GM21737 (cell line): ENCODE measurements around the gene UNC13C.
"Not testable (repeated sequence)": the region's sequence is repeated elsewhere in the genome, so short reads cannot be mapped to it uniquely, and the experiment has no call there.

Experiments
- ATAC-seq: cut with Tn5 transposase; IDR thresholded peaks from one replicate; pipeline ENCODE4 v1.9.1; 2021; ENCODE audit warnings: mild to moderate bottlenecking, moderate library complexity; ENCODE audit not compliant: unreplicated experiment

UNC13C gene

GRCh38 chr15:54450288-54450687 lies 472.0 kb downstream of the UNC13C start:
- ATAC-seq: not testable (repeated sequence)

DNA sequence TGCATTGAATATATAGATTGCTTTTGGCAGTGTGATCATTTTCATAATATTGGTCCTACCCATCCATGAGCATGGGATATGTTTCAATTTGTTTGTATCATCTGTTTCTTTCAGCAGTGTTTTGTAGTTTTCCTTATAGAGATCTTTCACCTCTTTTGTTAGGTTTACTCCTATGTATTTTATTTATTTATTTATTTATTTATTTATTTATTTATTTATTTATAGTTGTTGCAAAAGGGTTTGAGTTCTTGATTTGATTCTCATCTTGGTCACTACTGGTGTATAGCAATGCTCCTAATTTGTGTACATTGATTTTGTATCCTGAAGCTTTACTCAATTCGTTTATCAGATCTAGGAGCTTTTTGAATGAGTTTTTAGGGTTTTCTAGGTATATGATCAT lies 478.2 kb downstream of the UNC13C start:
- ATAC-seq: no peak

DNA sequence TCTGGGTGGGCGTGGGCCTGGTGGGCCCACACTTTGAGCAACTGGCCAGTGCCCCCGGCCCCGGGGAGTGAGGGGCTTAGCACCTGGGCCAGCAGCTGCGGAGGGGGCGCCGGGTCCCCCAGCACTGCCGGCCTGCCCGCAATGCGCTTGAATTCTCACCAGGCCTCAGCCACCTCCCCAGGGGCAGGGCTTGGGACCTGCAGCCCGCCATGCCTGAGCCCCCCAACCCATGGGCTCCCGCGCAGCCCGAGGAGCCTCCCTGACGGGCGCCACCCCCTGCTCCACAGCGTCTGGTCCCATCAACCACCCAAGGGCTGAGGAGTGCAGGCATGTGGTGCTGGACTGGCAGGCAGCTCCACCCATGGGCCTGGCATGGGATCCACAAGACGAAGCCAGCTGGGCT lies 484.3 kb downstream of the UNC13C start:
- no peak for ATAC-seq

DNA sequence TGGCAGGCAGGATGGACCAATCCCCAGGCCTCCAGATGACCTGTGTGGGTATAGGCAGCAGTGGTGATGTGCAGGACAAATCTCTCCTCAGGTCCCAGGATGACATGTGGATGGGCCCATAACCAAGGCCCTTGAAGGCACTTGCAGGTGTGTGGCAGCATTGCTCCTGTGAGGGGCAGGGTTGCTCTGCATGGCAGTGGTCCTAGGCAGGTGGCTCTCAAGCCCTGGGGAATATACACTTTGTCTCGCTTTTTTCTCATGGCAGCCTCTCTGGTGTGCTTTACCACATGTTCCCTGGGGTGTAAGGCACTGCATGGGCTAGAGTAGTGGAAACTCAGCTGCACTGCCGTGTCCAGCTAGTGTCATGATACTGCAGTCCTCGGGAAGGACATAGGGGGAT lies 503.6 kb downstream of the UNC13C start:
- ATAC-seq: no peak

GRCh38 chr15:54482251-54482650 lies 504.0 kb downstream of the UNC13C start:
- ATAC-seq: no peak

DNA sequence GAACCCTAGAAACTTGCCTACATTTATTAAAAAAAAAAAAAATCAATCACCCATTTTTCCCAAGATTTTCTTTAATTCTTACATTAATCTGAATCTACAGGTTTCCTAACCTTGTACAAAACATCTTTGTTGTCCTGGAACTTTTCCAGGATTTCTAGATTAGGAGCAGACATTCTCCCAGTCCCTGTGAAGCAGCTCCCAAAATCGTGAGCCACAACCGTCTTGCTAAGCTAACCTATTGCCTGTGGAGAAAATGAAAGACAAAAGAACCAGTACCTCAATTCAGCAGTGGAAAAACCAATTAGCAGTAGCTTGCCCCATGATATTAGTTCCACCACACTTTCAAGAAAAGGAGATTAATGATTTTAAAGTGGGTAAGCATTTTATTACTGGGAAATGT lies 522.1 kb downstream of the UNC13C start:
- no peak for ATAC-seq

DNA sequence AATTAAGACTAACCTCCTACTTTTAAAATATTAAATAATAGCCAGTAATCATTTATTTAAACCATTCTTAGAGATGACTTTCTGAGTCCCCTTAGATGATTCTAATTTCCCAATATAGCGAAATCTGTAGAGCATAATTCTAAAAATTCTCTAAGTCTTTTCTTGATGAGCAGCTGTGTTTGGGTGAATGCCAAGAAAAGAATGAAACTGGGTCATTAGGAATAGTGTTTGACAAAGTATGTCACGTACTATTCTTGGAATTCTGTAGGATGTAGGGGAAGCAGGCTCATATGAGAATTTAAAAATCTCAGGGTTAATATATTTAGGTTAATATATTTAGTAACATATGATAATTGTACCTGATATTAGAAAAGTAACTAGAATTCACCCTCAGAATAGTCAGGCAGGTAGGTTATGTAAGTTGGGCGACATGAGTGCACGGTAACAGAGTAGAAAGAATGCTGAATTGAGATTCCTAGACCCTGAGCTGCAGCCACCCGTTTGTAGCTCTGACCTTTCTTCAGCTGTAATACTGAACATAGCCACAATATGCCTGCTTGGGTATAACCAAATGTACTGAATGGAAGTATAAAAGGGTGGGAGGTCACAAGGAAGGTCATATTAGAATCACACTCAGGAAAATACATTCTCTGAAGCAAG lies 524.3 kb downstream of the UNC13C start:
- no peak for ATAC-seq

DNA sequence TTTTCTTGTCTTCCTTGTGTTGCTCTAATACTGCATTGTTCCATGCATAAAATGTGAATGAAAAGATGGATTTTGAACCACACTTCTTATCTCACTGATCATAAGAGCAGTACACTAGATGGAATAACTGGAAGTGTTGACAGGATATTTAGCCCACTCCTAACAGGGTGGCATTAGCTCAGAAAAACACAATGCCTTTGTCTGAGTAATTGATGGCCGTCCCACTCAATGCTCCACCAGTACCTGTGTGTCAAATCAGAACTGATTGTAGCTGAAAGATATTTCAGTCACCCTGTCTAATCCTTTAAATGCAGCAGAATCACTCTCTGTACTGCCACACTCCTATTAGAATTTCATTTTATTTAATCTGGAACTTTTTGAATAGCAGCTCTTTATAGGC lies 526.5 kb downstream of the UNC13C start:
- no peak for ATAC-seq

GRCh38 chr15:54506977-54507524 lies 528.8 kb downstream of the UNC13C start:
- no peak for ATAC-seq

- ATAC-seq: no peak
These were observed 536.4 kb downstream of the UNC13C start for GRCh38 chr15:54514601-54515000.

DNA sequence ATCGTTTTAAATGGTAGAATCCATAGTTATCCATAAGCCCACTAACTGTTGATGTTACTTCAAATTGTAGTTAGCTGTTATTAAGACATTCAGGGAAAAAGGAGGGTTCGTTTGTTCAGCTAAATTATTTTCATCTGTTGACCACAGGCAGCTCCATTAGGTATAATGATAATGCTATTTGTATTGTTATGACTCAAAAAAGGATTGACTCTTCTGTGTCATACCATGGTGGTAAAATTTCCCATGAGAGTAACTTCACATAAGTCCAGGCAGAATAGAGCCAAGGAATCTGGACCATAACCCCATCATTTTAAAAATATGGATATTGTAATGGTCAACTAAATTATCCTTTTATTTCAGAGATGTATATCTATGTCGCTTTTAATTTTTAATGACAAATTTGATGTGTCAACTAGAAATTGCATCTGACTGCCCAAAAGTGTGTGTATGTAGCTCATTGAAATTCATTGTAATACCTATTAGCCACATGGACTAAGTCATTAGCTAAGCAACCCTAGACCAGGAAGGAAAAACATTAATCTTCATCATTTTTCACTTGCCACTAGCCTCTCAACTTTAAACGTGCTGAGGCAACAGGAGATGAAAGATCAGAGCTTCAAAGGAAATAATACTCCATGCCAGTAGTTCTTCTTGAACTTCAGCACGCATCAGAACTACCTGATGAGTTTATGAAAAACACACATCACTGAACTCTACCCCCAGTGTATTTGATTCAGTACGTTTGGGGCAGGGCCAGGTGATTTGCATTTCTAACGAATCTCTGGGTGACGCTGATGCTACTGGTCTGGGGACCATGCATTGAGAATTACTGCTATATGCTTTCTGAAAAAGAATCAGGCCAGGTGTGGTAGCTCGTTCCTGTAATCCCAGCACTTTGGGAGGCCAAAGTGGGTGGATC lies 537.7 kb downstream of the UNC13C start:
- no peak for ATAC-seq

DNA sequence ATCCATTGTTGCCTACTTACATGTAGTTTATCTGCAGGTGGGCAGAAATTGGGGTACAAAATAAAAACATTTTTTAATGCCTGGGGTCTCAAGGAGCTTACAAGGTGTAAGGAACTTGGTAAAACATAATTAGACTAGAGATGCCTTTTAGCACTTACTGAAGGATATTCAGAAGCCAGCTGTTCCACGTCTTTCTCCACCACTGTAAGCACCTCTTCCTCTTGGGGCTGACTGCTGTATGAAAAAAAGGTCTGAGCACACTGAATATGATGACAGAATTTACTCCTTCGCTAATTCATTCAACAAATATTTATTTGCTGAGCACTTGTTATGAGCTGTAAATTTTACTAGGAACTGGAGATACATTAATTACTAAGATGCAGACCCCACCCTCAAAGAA lies 539.1 kb downstream of the UNC13C start:
- no peak for ATAC-seq

DNA sequence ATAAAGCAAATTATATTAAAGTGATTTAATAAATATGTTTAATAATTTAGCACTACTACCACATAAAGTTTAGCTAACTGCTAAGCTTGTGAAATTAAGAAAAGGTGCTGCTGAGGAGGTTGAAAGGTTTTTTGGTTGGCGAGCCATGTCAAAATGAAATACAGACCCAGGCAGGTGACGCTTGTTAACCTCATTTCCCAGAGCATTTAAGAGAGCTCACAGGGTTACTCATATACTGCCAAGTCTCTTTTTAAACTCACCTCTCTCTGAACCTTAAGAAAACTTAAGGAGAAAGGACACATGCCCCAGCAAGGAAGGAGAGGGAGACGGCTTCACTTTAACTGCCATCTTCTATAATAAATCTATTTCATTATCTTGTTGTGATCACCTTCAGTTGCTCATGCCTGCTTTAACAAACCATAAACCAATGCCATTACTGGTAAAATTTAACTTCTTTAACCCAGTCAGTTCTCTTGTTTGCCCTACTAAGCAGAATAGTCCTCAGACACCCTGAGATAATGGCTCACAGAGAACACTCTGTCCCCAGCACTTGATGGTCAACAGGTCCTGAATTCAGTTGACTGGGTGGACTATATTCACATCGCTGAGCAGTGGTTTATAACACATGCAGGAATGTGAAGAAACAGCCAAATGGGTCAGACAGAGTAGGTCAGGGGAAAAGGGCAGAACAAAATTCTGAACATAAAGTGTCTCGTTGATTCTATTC lies 540.1 kb downstream of the UNC13C start:
- ATAC-seq: no peak

- no peak for ATAC-seq
These were observed 541.3 kb downstream of the UNC13C start for GRCh38 chr15:54519577-54519976.

- no peak for ATAC-seq
These were observed 542.4 kb downstream of the UNC13C start for GRCh38 chr15:54520616-54521015.

- no peak for ATAC-seq
These were observed 543.0 kb downstream of the UNC13C start for GRCh38 chr15:54521206-54521605.

GRCh38 chr15:54528021-54528420 lies 549.8 kb downstream of the UNC13C start:
- no peak for ATAC-seq

DNA sequence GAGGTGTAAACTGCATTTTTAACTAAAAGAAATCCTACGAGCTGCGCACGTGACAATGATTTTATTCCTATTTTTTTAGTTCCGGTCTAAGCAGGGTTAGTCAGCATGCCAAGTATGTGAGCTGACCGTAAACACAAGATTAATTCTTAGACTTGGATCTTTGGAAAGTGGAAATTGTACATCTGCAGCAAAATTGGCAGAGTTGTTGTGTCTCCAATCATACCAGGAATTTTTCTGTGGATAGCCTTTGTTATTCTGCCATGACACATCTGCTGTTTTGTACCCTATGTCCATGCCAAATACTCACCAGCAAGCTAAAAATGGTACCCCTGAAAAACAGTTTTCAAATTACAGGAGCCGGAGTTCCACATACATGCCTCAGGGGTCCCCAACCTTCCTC lies 562.5 kb downstream of the UNC13C start:
- ATAC-seq: no peak

DNA sequence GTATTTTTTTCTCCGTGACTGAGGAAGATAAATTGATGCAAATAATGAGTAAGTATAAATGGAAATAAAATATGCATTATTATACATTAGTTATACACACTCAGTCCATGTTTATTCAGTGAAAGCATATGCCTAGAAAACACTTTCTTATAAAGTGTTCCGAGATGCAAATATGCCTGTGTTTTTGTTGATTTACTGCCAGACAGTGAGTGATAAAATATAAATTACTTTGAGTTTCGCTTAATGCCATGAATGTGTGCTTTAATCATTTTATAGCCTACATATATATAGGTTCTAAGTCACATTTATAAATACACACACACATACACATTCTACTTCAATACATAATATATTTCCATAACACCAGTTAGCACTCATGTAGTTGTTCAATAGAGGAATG lies 569.2 kb downstream of the UNC13C start:
- ATAC-seq: no peak

- no peak for ATAC-seq
These were observed 572.7 kb downstream of the UNC13C start for GRCh38 chr15:54550954-54551353.

DNA sequence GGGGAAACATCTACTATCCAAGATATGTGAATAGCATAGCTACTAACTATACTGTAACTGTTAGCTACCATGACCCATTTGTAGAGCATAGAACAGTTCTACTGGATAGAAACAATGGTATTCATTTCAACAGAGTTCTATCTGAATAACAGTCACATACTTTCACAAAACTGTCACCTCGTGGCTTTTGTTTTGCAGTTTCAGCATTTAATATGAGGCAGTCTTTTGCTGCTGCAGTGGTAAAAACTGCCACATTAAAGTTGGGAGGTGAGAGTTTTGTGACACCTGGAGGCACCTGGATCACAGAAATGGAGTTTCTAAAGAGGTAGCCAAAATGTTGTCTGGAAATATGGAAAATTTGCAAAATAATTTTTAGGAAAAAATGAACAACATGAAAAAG lies 578.0 kb downstream of the UNC13C start:
- ATAC-seq: no peak
